IMR-90 (cell line): ENCODE results near the gene PPP1CB. TPM values are rescaled to one million over a fixed set of nuclear protein-coding genes. Genes with fewer than 3 reads are reported as not detected.

Experiments
- ATAC-seq: fragments of 200-7000 bp; cut with Tn5 transposase; 2 replicates; pipeline ENCODE4 v1.9.1; 2020; ENCODE audit warnings: low read depth, mild to moderate bottlenecking, moderate library complexity
- BruUV-seq: library from RNA; stranded (reverse); fragments of 400-500 nt; replicated peaks from 2 replicates; lab custom pipeline; 2021; lab: Mats Ljungman, UMichigan
- CTCF ChIA-PET: fragments of 300-600 bp; formaldehyde crosslinking; extraction: SDS; loops from one replicate; lab custom pipeline; 2021; ENCODE audit warnings: antibody characterized with exemption; lab: Yijun Ruan, JAX
- POLR2A ChIA-PET: fragments of 300-600 bp; sonication (Branson Sonifier 250); formaldehyde crosslinking; loops from one replicate; lab custom pipeline; 2022; ENCODE audit warnings: antibody characterized with exemption; ENCODE audit not compliant: unreplicated experiment; lab: Charles Lee
- DNase-seq: peaks from one replicate; pipeline ENCODE4 v3.0.0; 2013
- H2AFZ ChIP-seq: replicated peaks from 2 replicates; pipeline ENCODE3; 2013; ENCODE audit warnings: low read length, mild to moderate bottlenecking; ENCODE audit not compliant: poor library complexity
- H2AK5ac ChIP-seq: 2 replicates; pipeline ENCODE4 v1.6.1; 2013; ENCODE audit warnings: low read depth, low read length, inconsistent platforms
- H2AK9ac ChIP-seq: replicated peaks from 2 replicates; pipeline ENCODE3; 2013; ENCODE audit warnings: mild to moderate bottlenecking, low read depth, low read length, moderate library complexity; ENCODE audit not compliant: poor library complexity
- H2BK120ac ChIP-seq: 2 replicates; pipeline ENCODE4 v1.6.1; 2013; ENCODE audit warnings: low read depth, low read length, inconsistent platforms
- H2BK15ac ChIP-seq: 3 replicates; pipeline ENCODE4 v1.6.1; 2013; ENCODE audit warnings: low read depth, low read length, inconsistent platforms
- H2BK20ac ChIP-seq: 2 replicates; pipeline ENCODE4 v1.6.1; 2013; ENCODE audit warnings: low read depth, mild to moderate bottlenecking, inconsistent platforms, low read length, moderate library complexity
- H2BK5ac ChIP-seq: 2 replicates; pipeline ENCODE4 v1.6.1; 2013; ENCODE audit warnings: mild to moderate bottlenecking, low read depth, low read length, inconsistent platforms; ENCODE audit not compliant: poor library complexity, severe bottlenecking
- H3K14ac ChIP-seq: replicated peaks from 2 replicates; pipeline ENCODE4 v1.6.1; 2013; ENCODE audit warnings: low read depth, low read length, inconsistent platforms
- H3K18ac ChIP-seq: 2 replicates; pipeline ENCODE4 v1.6.1; 2013; ENCODE audit warnings: low read depth, low read length, control low read depth
- H3K23ac ChIP-seq: 2 replicates; pipeline ENCODE4 v1.6.1; 2013; ENCODE audit warnings: low read depth, low read length, inconsistent platforms
- H3K27ac ChIP-seq: 2 replicates; pipeline ENCODE4 v1.5.1; 2013; ENCODE audit warnings: mild to moderate bottlenecking, control low read depth, low read length; ENCODE audit not compliant: insufficient read depth
- H3K27me3 ChIP-seq: 2 replicates; pipeline ENCODE4 v1.6.1; 2013; ENCODE audit warnings: low read length; ENCODE audit not compliant: control insufficient read depth, insufficient read depth
- H3K36me3 ChIP-seq: 2 replicates; pipeline ENCODE4 v1.6.1; 2013; ENCODE audit warnings: low read length, mixed read lengths; ENCODE audit not compliant: control insufficient read depth, insufficient read depth
- H3K4ac ChIP-seq: 2 replicates; pipeline ENCODE4 v1.6.1; 2013; ENCODE audit warnings: low read depth, low read length, inconsistent platforms
- H3K4me1 ChIP-seq: 2 replicates; pipeline ENCODE4 v1.6.1; 2013; ENCODE audit warnings: low read length, mixed read lengths; ENCODE audit not compliant: control insufficient read depth, insufficient read depth
- H3K4me2 ChIP-seq: 2 replicates; pipeline ENCODE4 v1.6.1; 2013; ENCODE audit warnings: low read depth, mild to moderate bottlenecking, control low read depth, low read length, moderate library complexity
- H3K4me3 ChIP-seq: 2 replicates; pipeline ENCODE4 v1.5.1; 2013; ENCODE audit warnings: low read depth, mild to moderate bottlenecking, control low read depth, low read length, moderate library complexity; ENCODE audit not compliant: insufficient read depth
- H3K56ac ChIP-seq: 2 replicates; pipeline ENCODE4 v1.6.1; 2013; ENCODE audit warnings: low read length, inconsistent platforms; ENCODE audit not compliant: insufficient read depth; ENCODE audit errors: extremely low read depth
- H3K79me1 ChIP-seq, 2 experiments: 2 replicates each; pipeline ENCODE4 v1.6.1; 2013; ENCODE audit warnings: low read length in 2 of 2, inconsistent platforms in 1 of 2, low read depth in 1 of 2
- H3K9ac ChIP-seq: 2 replicates; pipeline ENCODE4 v1.6.1; 2013; ENCODE audit warnings: low read depth, low read length, control low read depth
- H3K9me1 ChIP-seq: 2 replicates; pipeline ENCODE4 v1.6.1; 2013; ENCODE audit warnings: low read length, inconsistent platforms; ENCODE audit not compliant: insufficient read depth
- H3K9me3 ChIP-seq: 2 replicates; pipeline ENCODE4 v1.6.1; 2013; ENCODE audit warnings: low read length; ENCODE audit not compliant: control insufficient read depth, insufficient read depth
- H4K20me1 ChIP-seq: 2 replicates; pipeline ENCODE4 v1.6.1; 2013; ENCODE audit warnings: low read length, inconsistent platforms; ENCODE audit not compliant: insufficient read depth
- H4K5ac ChIP-seq: 2 replicates; pipeline ENCODE4 v1.6.1; 2013; ENCODE audit warnings: mild to moderate bottlenecking, low read depth, low read length, control low read depth
- H4K8ac ChIP-seq, 2 experiments: 2 replicates each; pipeline ENCODE4 v1.6.1; 2013; ENCODE audit warnings: low read depth in 2 of 2, low read length in 2 of 2, control low read depth in 1 of 2, inconsistent platforms in 1 of 2
- H4K91ac ChIP-seq: 2 replicates; pipeline ENCODE4 v1.6.1; 2013; ENCODE audit warnings: low read depth, low read length, inconsistent platforms; ENCODE audit not compliant: insufficient read depth
- BHLHE40 ChIP-seq: fragments of 150-350 bp; IDR thresholded peaks from 2 replicates; pipeline ENCODE4 v1.6.1; 2016; ENCODE audit warnings: mild to moderate bottlenecking, low read depth, low read length
- MAFK ChIP-seq: IDR thresholded peaks from 2 replicates; pipeline ENCODE4 v1.6.1; 2012; ENCODE audit warnings: low read depth, low read length, improper control_type of control experiment
- MAZ ChIP-seq: IDR thresholded peaks from 2 replicates; pipeline ENCODE4 v1.6.1; 2012; ENCODE audit warnings: low read depth, mild to moderate bottlenecking, low read length, improper control_type of control experiment, moderate library complexity, borderline replicate concordance
- MXI1 ChIP-seq: IDR thresholded peaks from 2 replicates; pipeline ENCODE4 v1.6.1; 2012; ENCODE audit warnings: low read depth, mild to moderate bottlenecking, low read length, moderate library complexity, borderline replicate concordance
- POLR2A ChIP-seq: IDR thresholded peaks from 2 replicates; pipeline ENCODE4 v1.6.1; 2012; ENCODE audit warnings: mild to moderate bottlenecking, low read depth, low read length
- RAD21 ChIP-seq: IDR thresholded peaks from 2 replicates; pipeline ENCODE4 v1.6.1; 2012; ENCODE audit warnings: low read length, improper control_type of control experiment
- SMC3 ChIP-seq: fragments of 150-350 bp; IDR thresholded peaks from 2 replicates; pipeline ENCODE4 v1.6.1; 2016; ENCODE audit warnings: low read depth, mild to moderate bottlenecking, antibody characterized with exemption, low read length, moderate library complexity
- WGBS, 2 experiments: methylation state at CpG; one replicate each; pipeline versions ENCODE4 v1.1.5 to v1.1.7; 2013; ENCODE audit warnings: missing lambda C conversion rate in 2 of 2; ENCODE audit not compliant: insufficient read length in 1 of 2; ENCODE audit errors: extremely low coverage in 2 of 2; 5-methylcytosine and 5-hydroxymethylcytosine counted together
- dilution Hi-C: fragments of 300-500 bp; cut with HindIII; formaldehyde crosslinking; loops from one replicate; pipeline ENCODE4 v1.14.3; 2018; ENCODE audit warnings: low sequenced_read_pairs; ENCODE audit not compliant: unreplicated experiment
- in situ Hi-C: fragments of 300-500 bp; cut with MboI; formaldehyde crosslinking; loops from 3 replicates; pipeline ENCODE4 v1.14.3; 2019; ENCODE audit warnings: low sequenced_read_pairs, inconsistent platforms, mixed read lengths
- intact Hi-C: fragments of 100-400 bp; cut with micrococcal nuclease; formaldehyde crosslinking; loops from 2 replicates; pipeline ENCODE4 v1.10.0; 2022
- polyA plus RNA-seq, 3 experiments: library from polyadenylated mRNA; depleted of rRNA; stranded (reverse); fragments of >200 nt; gene quantifications; 2 replicates each; pipeline ENCODE4 v1.2.3, GENCODE V29; 2012; ENCODE audit warnings: low replicate concordance in 1 of 3
- total RNA-seq: library from RNA; depleted of rRNA; stranded (reverse); fragments of >200 nt; gene quantifications from 2 replicates; pipeline ENCODE4 v1.2.3, GENCODE V29; 2012

Gene PPP1CB
- total and polyA plus RNA-seq, 2 of the 4 experiments (the other 2 are of a cell fraction), result 37.7 to 111 TPM

DNA sequence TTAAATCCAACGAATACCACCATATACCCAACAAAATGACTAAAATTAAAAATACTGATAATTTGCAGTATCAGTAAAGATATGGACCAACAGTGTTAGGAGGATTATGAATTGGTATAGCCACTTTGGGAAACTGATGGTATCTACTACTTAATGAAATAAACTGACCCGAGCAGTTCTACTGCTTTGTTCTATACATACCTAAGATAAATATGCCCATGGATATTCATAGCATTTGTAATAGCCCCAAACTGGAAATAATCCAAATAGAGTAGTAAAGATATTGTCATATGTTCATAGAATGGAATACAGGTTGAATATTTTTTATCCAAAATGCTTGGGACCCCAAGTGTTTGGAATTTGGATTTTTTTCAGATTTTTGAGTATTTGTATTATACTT, 20.7 kb downstream of the PPP1CB start:
- H3K36me3 ChIP-seq, result no peaks in the 10 kb centered on the region; the same call in 1 of the 2 replicates
- H3K4ac ChIP-seq, result no peak overlapping the region
- no peak overlapping the region for H3K18ac ChIP-seq
- CTCF ChIA-PET, result interaction anchor here (0.7 kb wide), 1 partner anchor 198 kb away, joined by 9 read pairs; no protein-coding TSS in a partner anchor
- H3K9ac ChIP-seq, result no peak overlapping the region
- POLR2A ChIA-PET, result no interaction called here
- intact Hi-C loops, result no loop called here
- no peaks in the 10 kb centered on the region for H3K9me3 ChIP-seq
- no peak overlapping the region for H3K4me3 ChIP-seq
- H2BK5ac ChIP-seq, result no peak overlapping the region
- dilution Hi-C loops, result no loop called here
- H3K23ac ChIP-seq, result no peak overlapping the region
- no peak overlapping the region for H4K91ac ChIP-seq
- H2AK5ac ChIP-seq, result no peak overlapping the region
- H3K56ac ChIP-seq, result no peak overlapping the region
- no peak for DNase-seq
- no peak overlapping the region for H3K14ac ChIP-seq
- no CpG with 5 or more reads among the region's 2 CpGs for WGBS, 2 experiments
- no peak overlapping the region for H2BK20ac ChIP-seq
- no peak overlapping the region for H2AFZ ChIP-seq
- no peaks in the 10 kb centered on the region for H3K27me3 ChIP-seq
- no peak overlapping the region for H2BK15ac ChIP-seq
- H3K9me1 ChIP-seq, result peaks cover 4% of the 10 kb centered on the region
- no peak for ATAC-seq
- H3K4me1 ChIP-seq, result no peaks in the 10 kb centered on the region; the same call in 1 of the 2 replicates
- TSS peak; percentile 5 for BruUV-seq
- H3K79me1 ChIP-seq, result peaks cover 8 to 77% of the 10 kb centered on the region in 2 experiments
- no peak overlapping the region for H4K5ac ChIP-seq
- H2BK120ac ChIP-seq, result no peak overlapping the region
- no peak overlapping the region for H3K4me2 ChIP-seq
- H2AK9ac ChIP-seq, result no peak overlapping the region
- peaks cover 93% of the 10 kb centered on the region for H4K20me1 ChIP-seq
- no peak for TF ChIP-seq SMC3
- TF ChIP-seq RAD21, result no peak
- no peak for TF ChIP-seq POLR2A
- no peak for TF ChIP-seq BHLHE40
- TF ChIP-seq MAFK, result no peak
- no peak for TF ChIP-seq MAZ
- no peak for TF ChIP-seq MXI1
- in situ Hi-C loops, result no loop called here
- no peak overlapping the region for H3K27ac ChIP-seq
- H4K8ac ChIP-seq, result no peak overlapping the region
